Measurements from ENCODE around the gene PRRT1B. TPM values are rescaled to one million over a fixed set of nuclear protein-coding genes. Genes with fewer than 3 reads are reported as not detected.

PRRT1B gene
- total RNA-seq, 4 donors from 2014 or later, result not detected

GRCh38 chr9:131579789-131580211 is 34.5 kb downstream of the PRRT1B start:
- TF ChIP-seq CTCF (IDR thresholded peaks at IDR 0.05; ENCODE audit: low read depth), result no peak

GRCh38 chr9:131580358-131580757 is 35.0 kb downstream of the PRRT1B start:
- no peak for TF ChIP-seq CTCF (IDR thresholded peaks at IDR 0.05; ENCODE audit: low read depth)

GRCh38 chr9:131582056-131582455 is 36.7 kb downstream of the PRRT1B start:
- no peak for TF ChIP-seq CTCF (IDR thresholded peaks at IDR 0.05; ENCODE audit: low read depth)

GRCh38 chr9:131582466-131583336 is 37.4 kb downstream of the PRRT1B start:
- no peak for TF ChIP-seq CTCF (IDR thresholded peaks at IDR 0.05; ENCODE audit: low read depth)

GRCh38 chr9:131583337-131583645 is 38.0 kb downstream of the PRRT1B start:
- TF ChIP-seq CTCF (IDR thresholded peaks at IDR 0.05; ENCODE audit: low read depth), result no peak

GRCh38 chr9:131583836-131584555 is 38.7 kb downstream of the PRRT1B start:
- no peak for TF ChIP-seq CTCF (IDR thresholded peaks at IDR 0.05; ENCODE audit: low read depth)

GRCh38 chr9:131584858-131585257 is 39.5 kb downstream of the PRRT1B start:
- TF ChIP-seq CTCF (IDR thresholded peaks at IDR 0.05; ENCODE audit: low read depth), result no peak

Measured in subcutaneous adipose tissue (tissue), 4 donors.